IMR-90 (cell line): ENCODE data around the gene VAMP3. TPM values are rescaled to one million over a fixed set of nuclear protein-coding genes. Genes with fewer than 3 reads are reported as not detected.

Experiments
- ATAC-seq: fragments of 200-7000 bp; cut with Tn5 transposase; 2 replicates; pipeline ENCODE4 v1.9.1; 2020; ENCODE audit warnings: low read depth, mild to moderate bottlenecking, moderate library complexity
- BruUV-seq: library from RNA; stranded (reverse); fragments of 400-500 nt; replicated peaks from 2 replicates; lab custom pipeline; 2021; lab: Mats Ljungman, UMichigan
- CTCF ChIA-PET: fragments of 300-600 bp; formaldehyde crosslinking; extraction: SDS; loops from one replicate; lab custom pipeline; 2021; ENCODE audit warnings: antibody characterized with exemption; lab: Yijun Ruan, JAX
- POLR2A ChIA-PET: fragments of 300-600 bp; sonication (Branson Sonifier 250); formaldehyde crosslinking; loops from one replicate; lab custom pipeline; 2022; ENCODE audit warnings: antibody characterized with exemption; ENCODE audit not compliant: unreplicated experiment; lab: Charles Lee
- DNase-seq: peaks from one replicate; pipeline ENCODE4 v3.0.0; 2013
- H2AFZ ChIP-seq: replicated peaks from 2 replicates; pipeline ENCODE3; 2013; ENCODE audit warnings: low read length, mild to moderate bottlenecking; ENCODE audit not compliant: poor library complexity
- H2AK5ac ChIP-seq: 2 replicates; pipeline ENCODE4 v1.6.1; 2013; ENCODE audit warnings: low read depth, low read length, inconsistent platforms
- H2AK9ac ChIP-seq: replicated peaks from 2 replicates; pipeline ENCODE3; 2013; ENCODE audit warnings: mild to moderate bottlenecking, low read depth, low read length, moderate library complexity; ENCODE audit not compliant: poor library complexity
- H2BK120ac ChIP-seq: 2 replicates; pipeline ENCODE4 v1.6.1; 2013; ENCODE audit warnings: low read depth, low read length, inconsistent platforms
- H2BK15ac ChIP-seq: 3 replicates; pipeline ENCODE4 v1.6.1; 2013; ENCODE audit warnings: low read depth, low read length, inconsistent platforms
- H2BK20ac ChIP-seq: 2 replicates; pipeline ENCODE4 v1.6.1; 2013; ENCODE audit warnings: low read depth, mild to moderate bottlenecking, inconsistent platforms, low read length, moderate library complexity
- H2BK5ac ChIP-seq: 2 replicates; pipeline ENCODE4 v1.6.1; 2013; ENCODE audit warnings: mild to moderate bottlenecking, low read depth, low read length, inconsistent platforms; ENCODE audit not compliant: poor library complexity, severe bottlenecking
- H3K14ac ChIP-seq: replicated peaks from 2 replicates; pipeline ENCODE4 v1.6.1; 2013; ENCODE audit warnings: low read depth, low read length, inconsistent platforms
- H3K18ac ChIP-seq: 2 replicates; pipeline ENCODE4 v1.6.1; 2013; ENCODE audit warnings: low read depth, low read length, control low read depth
- H3K23ac ChIP-seq: 2 replicates; pipeline ENCODE4 v1.6.1; 2013; ENCODE audit warnings: low read depth, low read length, inconsistent platforms
- H3K27ac ChIP-seq: 2 replicates; pipeline ENCODE4 v1.5.1; 2013; ENCODE audit warnings: mild to moderate bottlenecking, control low read depth, low read length; ENCODE audit not compliant: insufficient read depth
- H3K27me3 ChIP-seq: 2 replicates; pipeline ENCODE4 v1.6.1; 2013; ENCODE audit warnings: low read length; ENCODE audit not compliant: control insufficient read depth, insufficient read depth
- H3K36me3 ChIP-seq: 2 replicates; pipeline ENCODE4 v1.6.1; 2013; ENCODE audit warnings: low read length, mixed read lengths; ENCODE audit not compliant: control insufficient read depth, insufficient read depth
- H3K4ac ChIP-seq: 2 replicates; pipeline ENCODE4 v1.6.1; 2013; ENCODE audit warnings: low read depth, low read length, inconsistent platforms
- H3K4me1 ChIP-seq: 2 replicates; pipeline ENCODE4 v1.6.1; 2013; ENCODE audit warnings: low read length, mixed read lengths; ENCODE audit not compliant: control insufficient read depth, insufficient read depth
- H3K4me2 ChIP-seq: 2 replicates; pipeline ENCODE4 v1.6.1; 2013; ENCODE audit warnings: low read depth, mild to moderate bottlenecking, control low read depth, low read length, moderate library complexity
- H3K4me3 ChIP-seq: 2 replicates; pipeline ENCODE4 v1.5.1; 2013; ENCODE audit warnings: low read depth, mild to moderate bottlenecking, control low read depth, low read length, moderate library complexity; ENCODE audit not compliant: insufficient read depth
- H3K56ac ChIP-seq: 2 replicates; pipeline ENCODE4 v1.6.1; 2013; ENCODE audit warnings: low read length, inconsistent platforms; ENCODE audit not compliant: insufficient read depth; ENCODE audit errors: extremely low read depth
- H3K79me1 ChIP-seq, 2 experiments: 2 replicates each; pipeline ENCODE4 v1.6.1; 2013; ENCODE audit warnings: low read length in 2 of 2, inconsistent platforms in 1 of 2, low read depth in 1 of 2
- H3K9ac ChIP-seq: 2 replicates; pipeline ENCODE4 v1.6.1; 2013; ENCODE audit warnings: low read depth, low read length, control low read depth
- H3K9me1 ChIP-seq: 2 replicates; pipeline ENCODE4 v1.6.1; 2013; ENCODE audit warnings: low read length, inconsistent platforms; ENCODE audit not compliant: insufficient read depth
- H3K9me3 ChIP-seq: 2 replicates; pipeline ENCODE4 v1.6.1; 2013; ENCODE audit warnings: low read length; ENCODE audit not compliant: control insufficient read depth, insufficient read depth
- H4K20me1 ChIP-seq: 2 replicates; pipeline ENCODE4 v1.6.1; 2013; ENCODE audit warnings: low read length, inconsistent platforms; ENCODE audit not compliant: insufficient read depth
- H4K5ac ChIP-seq: 2 replicates; pipeline ENCODE4 v1.6.1; 2013; ENCODE audit warnings: mild to moderate bottlenecking, low read depth, low read length, control low read depth
- H4K8ac ChIP-seq, 2 experiments: 2 replicates each; pipeline ENCODE4 v1.6.1; 2013; ENCODE audit warnings: low read depth in 2 of 2, low read length in 2 of 2, control low read depth in 1 of 2, inconsistent platforms in 1 of 2
- H4K91ac ChIP-seq: 2 replicates; pipeline ENCODE4 v1.6.1; 2013; ENCODE audit warnings: low read depth, low read length, inconsistent platforms; ENCODE audit not compliant: insufficient read depth
- BHLHE40 ChIP-seq: fragments of 150-350 bp; IDR thresholded peaks from 2 replicates; pipeline ENCODE4 v1.6.1; 2016; ENCODE audit warnings: mild to moderate bottlenecking, low read depth, low read length
- CEBPB ChIP-seq: IDR thresholded peaks from 2 replicates; pipeline ENCODE4 v1.6.1; 2012; ENCODE audit warnings: low read depth, low read length, improper control_type of control experiment
- FOS ChIP-seq: fragments of 150-350 bp; IDR thresholded peaks from 2 replicates; pipeline ENCODE4 v1.6.1; 2016; ENCODE audit warnings: low read depth, low read length
- MXI1 ChIP-seq: IDR thresholded peaks from 2 replicates; pipeline ENCODE4 v1.6.1; 2012; ENCODE audit warnings: low read depth, mild to moderate bottlenecking, low read length, moderate library complexity, borderline replicate concordance
- NFE2L2 ChIP-seq: fragments of 150-350 bp; IDR thresholded peaks from 2 replicates; pipeline ENCODE4 v1.6.1; 2016; ENCODE audit warnings: low read depth, mild to moderate bottlenecking, low read length
- POLR2A ChIP-seq: IDR thresholded peaks from 2 replicates; pipeline ENCODE4 v1.6.1; 2012; ENCODE audit warnings: mild to moderate bottlenecking, low read depth, low read length
- RAD21 ChIP-seq: IDR thresholded peaks from 2 replicates; pipeline ENCODE4 v1.6.1; 2012; ENCODE audit warnings: low read length, improper control_type of control experiment
- RCOR1 ChIP-seq: IDR thresholded peaks from 2 replicates; pipeline ENCODE4 v1.6.1; 2012; ENCODE audit warnings: mild to moderate bottlenecking, low read length, improper control_type of control experiment; ENCODE audit not compliant: insufficient replicate concordance
- RFX5 ChIP-seq: IDR thresholded peaks from 2 replicates; pipeline ENCODE4 v1.8.0; 2012; ENCODE audit warnings: low read depth, mild to moderate bottlenecking, low read length, moderate library complexity
- SMC3 ChIP-seq: fragments of 150-350 bp; IDR thresholded peaks from 2 replicates; pipeline ENCODE4 v1.6.1; 2016; ENCODE audit warnings: low read depth, mild to moderate bottlenecking, antibody characterized with exemption, low read length, moderate library complexity
- WGBS, 2 experiments: methylation state at CpG; one replicate each; pipeline versions ENCODE4 v1.1.5 to v1.1.7; 2013; ENCODE audit warnings: missing lambda C conversion rate in 2 of 2; ENCODE audit not compliant: insufficient read length in 1 of 2; ENCODE audit errors: extremely low coverage in 2 of 2; 5-methylcytosine and 5-hydroxymethylcytosine counted together
- dilution Hi-C: fragments of 300-500 bp; cut with HindIII; formaldehyde crosslinking; loops from one replicate; pipeline ENCODE4 v1.14.3; 2018; ENCODE audit warnings: low sequenced_read_pairs; ENCODE audit not compliant: unreplicated experiment
- in situ Hi-C: fragments of 300-500 bp; cut with MboI; formaldehyde crosslinking; loops from 3 replicates; pipeline ENCODE4 v1.14.3; 2019; ENCODE audit warnings: low sequenced_read_pairs, inconsistent platforms, mixed read lengths
- intact Hi-C: fragments of 100-400 bp; cut with micrococcal nuclease; formaldehyde crosslinking; loops from 2 replicates; pipeline ENCODE4 v1.10.0; 2022
- polyA plus RNA-seq, 3 experiments: library from polyadenylated mRNA; depleted of rRNA; stranded (reverse); fragments of >200 nt; gene quantifications; 2 replicates each; pipeline ENCODE4 v1.2.3, GENCODE V29; 2012; ENCODE audit warnings: low replicate concordance in 1 of 3
- total RNA-seq: library from RNA; depleted of rRNA; stranded (reverse); fragments of >200 nt; gene quantifications from 2 replicates; pipeline ENCODE4 v1.2.3, GENCODE V29; 2012
- TF ChIP-seq, protein P1 (sequence below): fragments of 150-350 bp; IDR thresholded peaks from 2 replicates; pipeline ENCODE4 v1.6.1; 2017; ENCODE audit warnings: mild to moderate bottlenecking, antibody characterized with exemption, low read length, low read depth
- TF ChIP-seq, protein P2 (sequence below): fragments of 150-350 bp; IDR thresholded peaks from 2 replicates; pipeline ENCODE4 v1.6.1; 2016; ENCODE audit warnings: low read depth, mild to moderate bottlenecking, low read length, moderate library complexity, borderline replicate concordance
- TF ChIP-seq, protein P3 (sequence below): conservative IDR thresholded peaks from 2 replicates; pipeline ENCODE4 v1.5.1; 2012; ENCODE audit warnings: mild to moderate bottlenecking, low read depth, low read length, improper control_type of control experiment

Gene VAMP3
- total and polyA plus RNA-seq, 2 of the 4 experiments (the other 2 are of a cell fraction), result 99.1 to 354 TPM

DNA sequence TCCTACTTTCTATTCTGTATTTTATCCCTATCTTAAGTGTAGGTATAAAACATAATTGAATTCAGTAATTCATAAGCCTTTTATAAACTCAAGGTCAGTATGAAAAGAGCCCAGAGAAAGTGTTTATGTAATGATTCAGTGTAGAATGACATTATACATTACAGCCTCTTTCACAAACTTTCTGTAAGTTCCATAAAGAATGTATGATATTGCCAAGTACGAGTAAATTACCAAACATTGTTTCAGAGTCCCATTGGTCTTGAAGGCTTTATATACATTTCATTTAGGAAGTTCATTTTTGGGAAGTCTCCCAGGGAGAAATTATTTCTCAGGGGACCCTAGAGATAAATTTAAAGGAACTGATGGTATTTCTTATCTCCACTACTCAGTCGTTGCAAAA, 37.8 kb upstream of the VAMP3 start:
- BruUV-seq, result no TSS peak
- dilution Hi-C loops, result no loop called here

More for the DNA sequence above, 37.8 kb upstream of the VAMP3 start:
- no CpG with 5 or more reads among the region's 2 CpGs for WGBS, 2 experiments
- no peak overlapping the region for H2BK20ac ChIP-seq
- H2AFZ ChIP-seq, result no peak overlapping the region
- no peak overlapping the region for H2AK5ac ChIP-seq
- DNase-seq (peak; percentile 5), ATAC-seq (no peak)
- no peak overlapping the region for H4K91ac ChIP-seq
- H2BK5ac ChIP-seq, result no peak overlapping the region
- H4K8ac ChIP-seq, result no peak overlapping the region
- H3K4me3 ChIP-seq, result no peak overlapping the region
- no peak overlapping the region for H3K4me2 ChIP-seq
- intact Hi-C loops, result no loop called here
- H3K36me3 ChIP-seq, result no peaks in the 10 kb centered on the region
- peaks cover 23% of the 10 kb centered on the region for H3K27me3 ChIP-seq
- H3K4ac ChIP-seq, result no peak overlapping the region
- H2AK9ac ChIP-seq, result no peak overlapping the region
- POLR2A ChIA-PET, result no interaction called here
- no peaks in the 10 kb centered on the region for H3K9me3 ChIP-seq
- H3K18ac ChIP-seq, result no peak overlapping the region
- H4K20me1 ChIP-seq, result no peaks in the 10 kb centered on the region
- H3K27ac ChIP-seq, result no peak overlapping the region
- in situ Hi-C loops, result no loop called here
- CTCF ChIA-PET, result no interaction called here
- H2BK15ac ChIP-seq, result no peak overlapping the region
- TF ChIP-seq SMC3 (no peak), RAD21 (no peak), POLR2A (no peak), FOS (no peak), BHLHE40 (no peak), NFE2L2 (no peak), CEBPB (no peak), MXI1 (no peak), RCOR1 (no peak), RFX5 (no peak)
- TF ChIP-seq, protein P1, sequence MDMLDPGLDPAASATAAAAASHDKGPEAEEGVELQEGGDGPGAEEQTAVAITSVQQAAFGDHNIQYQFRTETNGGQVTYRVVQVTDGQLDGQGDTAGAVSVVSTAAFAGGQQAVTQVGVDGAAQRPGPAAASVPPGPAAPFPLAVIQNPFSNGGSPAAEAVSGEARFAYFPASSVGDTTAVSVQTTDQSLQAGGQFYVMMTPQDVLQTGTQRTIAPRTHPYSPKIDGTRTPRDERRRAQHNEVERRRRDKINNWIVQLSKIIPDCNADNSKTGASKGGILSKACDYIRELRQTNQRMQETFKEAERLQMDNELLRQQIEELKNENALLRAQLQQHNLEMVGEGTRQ, result no peak
- TF ChIP-seq, protein P2, sequence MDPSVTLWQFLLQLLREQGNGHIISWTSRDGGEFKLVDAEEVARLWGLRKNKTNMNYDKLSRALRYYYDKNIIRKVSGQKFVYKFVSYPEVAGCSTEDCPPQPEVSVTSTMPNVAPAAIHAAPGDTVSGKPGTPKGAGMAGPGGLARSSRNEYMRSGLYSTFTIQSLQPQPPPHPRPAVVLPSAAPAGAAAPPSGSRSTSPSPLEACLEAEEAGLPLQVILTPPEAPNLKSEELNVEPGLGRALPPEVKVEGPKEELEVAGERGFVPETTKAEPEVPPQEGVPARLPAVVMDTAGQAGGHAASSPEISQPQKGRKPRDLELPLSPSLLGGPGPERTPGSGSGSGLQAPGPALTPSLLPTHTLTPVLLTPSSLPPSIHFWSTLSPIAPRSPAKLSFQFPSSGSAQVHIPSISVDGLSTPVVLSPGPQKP, result no peak
- TF ChIP-seq, protein P3, sequence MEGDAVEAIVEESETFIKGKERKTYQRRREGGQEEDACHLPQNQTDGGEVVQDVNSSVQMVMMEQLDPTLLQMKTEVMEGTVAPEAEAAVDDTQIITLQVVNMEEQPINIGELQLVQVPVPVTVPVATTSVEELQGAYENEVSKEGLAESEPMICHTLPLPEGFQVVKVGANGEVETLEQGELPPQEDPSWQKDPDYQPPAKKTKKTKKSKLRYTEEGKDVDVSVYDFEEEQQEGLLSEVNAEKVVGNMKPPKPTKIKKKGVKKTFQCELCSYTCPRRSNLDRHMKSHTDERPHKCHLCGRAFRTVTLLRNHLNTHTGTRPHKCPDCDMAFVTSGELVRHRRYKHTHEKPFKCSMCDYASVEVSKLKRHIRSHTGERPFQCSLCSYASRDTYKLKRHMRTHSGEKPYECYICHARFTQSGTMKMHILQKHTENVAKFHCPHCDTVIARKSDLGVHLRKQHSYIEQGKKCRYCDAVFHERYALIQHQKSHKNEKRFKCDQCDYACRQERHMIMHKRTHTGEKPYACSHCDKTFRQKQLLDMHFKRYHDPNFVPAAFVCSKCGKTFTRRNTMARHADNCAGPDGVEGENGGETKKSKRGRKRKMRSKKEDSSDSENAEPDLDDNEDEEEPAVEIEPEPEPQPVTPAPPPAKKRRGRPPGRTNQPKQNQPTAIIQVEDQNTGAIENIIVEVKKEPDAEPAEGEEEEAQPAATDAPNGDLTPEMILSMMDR, result no peak
- no peak overlapping the region for H4K5ac ChIP-seq
- H3K9me1 ChIP-seq, result no peaks in the 10 kb centered on the region
- H2BK120ac ChIP-seq, result no peak overlapping the region
- H3K14ac ChIP-seq, result no peak overlapping the region
- no peak overlapping the region for H3K9ac ChIP-seq
- no peaks in the 10 kb centered on the region for H3K79me1 ChIP-seq
- H3K23ac ChIP-seq, result no peak overlapping the region
- no peak overlapping the region for H3K56ac ChIP-seq
- H3K4me1 ChIP-seq, result no peaks in the 10 kb centered on the region
